HG02970 (cell line): Measurements from ENCODE around the gene MAP1LC3A.
"Not testable (repeated sequence)": the region's sequence is repeated elsewhere in the genome, so short reads cannot be mapped to it uniquely, and the experiment has no call there.

Experiments
- ATAC-seq: cut with Tn5 transposase; IDR thresholded peaks from one replicate; pipeline ENCODE4 v1.9.1; 2021; ENCODE audit warnings: mild to moderate bottlenecking, moderate library complexity, moderate number of reproducible peaks; ENCODE audit not compliant: unreplicated experiment, low FRiP score

MAP1LC3A gene

GRCh38 chr20:34558320-34559218, at the start of gene MAP1LC3A:
Gene MAP1LC3A, plus strand, starts transcription at chr20:34558718. Its CDS starts 151 bp downstream, at chr20:34558869.
- ATAC-seq: peak; percentile 66

GRCh38 chr20:34510575-34510974, 47.9 kb upstream of the MAP1LC3A start:
- no peak for ATAC-seq

DNA sequence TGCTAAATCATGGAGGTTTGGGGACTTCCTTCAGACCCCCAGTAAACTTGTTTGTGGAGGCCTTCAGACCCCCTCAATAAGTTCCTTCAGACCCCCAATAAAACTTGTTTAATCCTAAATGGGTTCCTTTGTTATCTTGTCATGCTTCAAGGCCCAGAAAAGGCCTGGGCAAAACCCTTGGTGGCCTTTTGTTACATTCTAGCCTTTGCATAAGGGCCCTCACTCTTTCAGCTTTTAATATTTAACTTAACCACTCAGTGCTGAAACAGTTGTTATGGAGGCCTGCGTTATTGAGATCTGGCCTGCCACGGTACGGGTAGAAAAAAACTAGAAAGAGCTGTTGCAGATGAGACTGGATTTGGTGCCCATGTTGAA, 46.6 kb upstream of the MAP1LC3A start:
- no peak for ATAC-seq

DNA sequence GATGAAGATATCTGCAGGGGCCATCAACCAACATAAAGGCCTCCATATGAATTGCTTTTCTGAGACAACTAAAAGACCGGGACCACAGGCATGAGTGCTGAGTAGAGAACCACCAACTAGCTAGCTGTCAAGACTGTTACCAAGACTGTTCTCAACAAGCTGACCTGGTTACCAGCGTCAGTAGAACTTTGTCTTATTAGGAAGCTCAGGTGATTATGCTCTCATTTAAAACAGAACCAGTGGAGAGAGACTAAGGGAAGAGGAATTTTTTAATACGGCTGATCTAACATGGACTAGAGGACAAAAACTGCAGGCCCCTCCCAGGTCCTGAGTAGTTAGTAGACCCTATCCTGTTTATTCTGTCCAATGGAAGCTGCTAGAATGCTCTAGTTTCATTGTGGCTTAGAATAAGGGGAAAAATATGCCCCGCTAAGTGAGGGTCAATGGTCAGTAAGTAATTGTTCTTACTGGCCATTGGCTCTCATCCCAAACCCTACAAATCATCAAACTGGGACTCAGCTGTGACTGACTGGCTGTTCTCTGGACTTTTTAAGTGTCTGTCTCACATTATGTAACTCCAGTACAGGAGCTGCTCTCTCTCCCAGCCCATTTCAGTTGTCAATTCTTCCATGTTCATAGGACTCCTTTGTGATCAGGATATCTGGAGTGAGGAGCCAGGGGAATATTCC, 46.1 kb upstream of the MAP1LC3A start:
- no peak for ATAC-seq

- no peak for ATAC-seq
Observed at GRCh38 chr20:34512955-34513419, 45.5 kb upstream of the MAP1LC3A start.

DNA sequence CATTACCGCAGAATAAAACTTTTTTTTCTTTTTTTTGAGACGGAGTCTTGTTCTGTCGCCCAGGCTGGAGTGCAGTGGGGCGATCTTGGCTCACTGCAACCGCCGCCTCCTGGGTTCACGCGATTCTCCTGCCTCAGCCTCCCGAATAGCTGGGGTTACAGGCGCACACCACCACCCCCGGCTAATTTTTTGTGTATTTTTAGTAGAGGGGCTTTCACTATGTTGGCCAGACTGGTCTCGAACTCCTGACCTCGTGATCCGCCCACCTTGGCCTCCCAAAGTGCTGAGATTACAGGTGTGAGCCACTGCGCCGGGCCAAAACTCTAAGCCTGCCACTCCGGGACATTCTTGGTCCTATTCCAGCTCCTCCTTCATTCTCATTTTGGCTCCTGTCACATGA, 44.5 kb upstream of the MAP1LC3A start:
- ATAC-seq: not testable (repeated sequence)

DNA sequence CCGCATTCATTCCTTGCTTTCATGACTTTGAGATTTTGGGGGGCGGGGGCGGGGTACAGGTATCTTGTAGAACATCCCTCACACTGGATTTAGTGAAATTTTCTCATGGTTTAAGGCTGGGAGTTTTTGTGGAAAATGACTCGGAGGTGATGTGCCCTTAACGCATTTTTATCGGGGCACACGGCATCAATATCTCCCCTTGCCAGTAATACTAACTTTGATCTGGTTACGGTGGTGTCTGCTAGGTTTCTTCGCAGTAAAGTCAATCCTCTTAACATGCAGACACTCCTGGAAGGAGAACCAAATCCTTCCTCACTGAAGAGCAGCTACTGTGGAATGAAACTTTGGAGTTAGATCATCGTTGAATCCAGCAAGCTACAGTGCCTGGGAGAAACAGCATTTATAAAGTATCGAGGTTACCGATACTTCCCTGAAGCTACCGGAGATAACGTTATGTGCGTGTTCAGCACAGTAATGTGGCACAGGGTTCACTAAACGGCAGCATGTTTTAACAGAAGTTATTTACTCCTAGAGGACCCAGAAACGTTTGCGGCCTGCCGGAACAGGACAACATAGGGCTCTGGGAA, 43.5 kb upstream of the MAP1LC3A start:
- ATAC-seq: no peak

DNA sequence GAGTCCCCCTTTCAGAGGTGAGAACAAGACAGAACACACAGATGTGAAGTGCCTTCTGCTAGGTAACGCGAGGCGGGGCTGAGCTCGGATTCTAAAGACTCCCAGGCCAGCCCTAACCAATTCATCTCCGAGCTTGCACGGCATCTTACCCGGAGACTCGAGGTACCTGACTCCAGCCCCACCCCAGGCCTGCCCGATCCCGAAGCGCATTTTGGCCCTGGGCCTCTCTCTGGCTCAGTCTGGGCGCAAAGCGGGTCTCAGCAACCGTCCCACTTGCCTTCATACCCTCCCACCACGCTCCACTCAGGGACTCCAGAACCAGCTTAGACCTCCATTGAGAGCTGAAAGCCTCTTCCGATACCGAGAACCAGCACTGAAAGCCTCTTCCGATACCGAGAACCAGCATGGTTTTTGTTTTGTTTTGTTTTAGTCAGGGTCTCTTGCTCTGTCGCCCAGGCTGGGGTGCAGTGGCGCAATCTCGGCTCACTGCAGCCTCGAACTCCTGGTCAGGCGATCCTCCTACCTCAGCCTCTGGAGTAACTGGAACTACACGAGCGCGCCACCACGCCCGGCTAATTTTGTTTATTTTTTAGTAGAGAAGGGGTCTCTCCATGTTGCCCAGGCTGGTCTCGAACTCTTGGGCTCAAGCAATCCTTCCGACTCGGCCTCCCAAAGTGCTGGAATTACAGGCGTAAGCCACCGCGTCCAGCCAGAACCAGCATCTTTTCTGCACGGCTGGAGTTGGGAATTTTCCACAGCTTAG, 42.9 kb upstream of the MAP1LC3A start:
- ATAC-seq: peak; percentile 36

GRCh38 chr20:34516247-34517113, 42.0 kb upstream of the MAP1LC3A start, which contains the start of gene DYNLRB1:
Gene DYNLRB1, plus strand, starts transcription at chr20:34516422. Its CDS starts 37 bp downstream, at chr20:34516459.
- ATAC-seq: peak; percentile 70

DNA sequence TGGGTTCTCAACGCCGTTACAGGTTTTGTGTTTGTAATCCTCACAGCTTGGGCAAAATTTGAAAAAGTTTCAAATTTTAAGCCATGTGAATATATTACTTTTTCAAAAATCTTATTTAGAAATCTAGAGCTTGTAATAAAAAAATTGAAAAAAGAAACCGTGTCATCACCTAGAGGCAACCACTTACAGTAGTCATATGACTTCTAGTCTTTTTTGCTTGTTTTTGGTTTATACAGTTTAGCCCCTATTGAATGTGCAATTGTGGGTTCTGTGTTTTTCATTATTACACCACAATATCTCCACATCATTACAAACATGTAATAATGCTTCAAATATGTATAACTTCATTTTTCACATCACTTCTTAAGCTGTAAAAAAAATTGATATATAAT, 41.4 kb upstream of the MAP1LC3A start:
- no peak for ATAC-seq

DNA sequence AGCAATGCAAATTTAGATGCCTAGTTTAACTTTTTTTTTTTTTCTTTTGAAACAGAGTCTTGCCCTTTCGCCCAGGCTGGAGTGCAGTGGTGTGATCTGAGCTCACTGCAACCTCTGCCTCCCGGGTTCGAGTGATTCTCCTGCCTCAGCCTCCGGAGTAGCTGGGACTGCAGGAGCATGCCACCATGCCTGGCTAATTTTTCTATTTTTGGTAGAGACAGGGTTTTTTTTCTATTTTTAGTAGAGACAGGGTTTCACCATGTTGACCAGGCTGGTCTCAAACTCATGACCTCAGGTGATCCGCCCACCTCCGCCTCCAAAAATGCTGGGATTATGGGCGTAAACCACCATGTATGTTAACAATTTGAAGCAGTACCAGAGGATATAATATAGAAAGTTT, 39.7 kb upstream of the MAP1LC3A start:
- ATAC-seq: not testable (repeated sequence)

DNA sequence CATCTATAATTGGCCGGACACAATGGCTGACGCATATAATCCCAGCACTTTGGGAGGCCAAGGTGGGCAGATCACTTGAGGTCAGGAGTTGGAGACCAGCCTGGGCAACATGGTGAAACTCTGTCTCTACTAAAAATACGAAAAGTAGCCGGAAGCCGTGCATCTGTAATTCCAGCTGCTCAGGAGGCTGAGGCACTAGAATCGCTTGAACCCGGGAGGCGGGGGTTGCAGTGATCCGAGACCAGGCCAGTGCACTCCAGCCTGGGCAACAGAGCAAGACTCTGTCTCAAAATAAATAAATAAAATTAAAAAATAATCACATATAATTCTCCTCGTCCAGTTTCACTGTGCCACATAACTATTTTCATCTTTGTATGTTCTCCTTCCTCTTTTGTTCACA, 38.7 kb upstream of the MAP1LC3A start:
- ATAC-seq: not testable (repeated sequence)

GRCh38 chr20:34522969-34523871, 35.3 kb upstream of the MAP1LC3A start:
- no peak for ATAC-seq

DNA sequence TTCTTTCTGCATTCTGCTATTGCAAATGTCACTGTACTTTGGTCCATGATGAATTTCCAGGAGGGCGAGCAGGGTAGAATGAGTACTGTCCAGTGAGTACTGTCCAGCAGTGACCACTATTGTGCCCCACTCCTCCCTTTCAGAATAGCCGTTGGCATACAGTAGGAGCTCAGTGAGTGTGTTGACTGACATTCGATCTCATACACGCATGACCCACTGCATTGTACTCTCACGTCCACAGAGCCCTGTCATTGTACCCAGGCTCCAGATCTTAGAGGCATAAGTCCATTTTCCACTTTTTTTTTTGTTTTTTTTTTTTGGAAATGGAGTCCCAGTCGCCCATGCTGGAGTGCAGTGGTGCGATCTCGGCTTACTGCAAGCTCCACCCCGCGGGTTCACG, 34.1 kb upstream of the MAP1LC3A start:
- no peak for ATAC-seq

- no peak for ATAC-seq
Observed at GRCh38 chr20:34525342-34525708, 33.2 kb upstream of the MAP1LC3A start.

DNA sequence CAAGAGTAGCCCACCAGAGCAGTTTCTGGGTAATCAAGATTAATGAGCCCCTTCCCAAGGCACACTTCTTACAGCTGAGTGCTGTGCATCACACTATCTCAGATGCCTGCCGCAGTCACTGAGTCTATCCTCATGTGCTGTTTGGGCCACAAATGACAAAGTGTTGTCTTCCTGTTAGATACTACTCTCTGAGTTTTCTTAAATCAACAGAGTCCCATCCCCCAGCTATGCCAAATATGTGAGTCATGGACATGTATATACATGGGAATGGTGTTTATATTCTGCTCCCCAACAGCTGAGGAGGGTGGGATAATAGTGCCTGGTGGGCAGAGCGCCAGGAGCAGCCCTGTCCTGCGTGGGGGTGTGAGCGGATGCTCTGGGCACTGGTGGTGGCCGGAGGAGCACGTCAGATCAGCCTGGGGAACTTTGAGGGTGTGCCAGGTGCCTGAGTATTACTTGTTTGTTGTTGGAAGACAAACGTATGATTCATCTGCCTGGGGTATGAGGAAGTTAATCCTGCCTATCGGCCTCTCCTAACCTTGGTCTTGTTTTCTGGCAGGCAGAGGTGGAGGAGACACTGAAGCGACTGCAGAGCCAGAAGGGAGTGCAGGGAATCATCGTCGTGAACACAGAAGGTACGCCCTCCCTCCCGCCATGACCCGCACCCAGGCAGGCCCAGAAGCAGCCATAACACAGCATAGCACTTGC, 32.7 kb upstream of the MAP1LC3A start:
- ATAC-seq: no peak

GRCh38 chr20:34526466-34526865, 32.1 kb upstream of the MAP1LC3A start:
- ATAC-seq: no peak

DNA sequence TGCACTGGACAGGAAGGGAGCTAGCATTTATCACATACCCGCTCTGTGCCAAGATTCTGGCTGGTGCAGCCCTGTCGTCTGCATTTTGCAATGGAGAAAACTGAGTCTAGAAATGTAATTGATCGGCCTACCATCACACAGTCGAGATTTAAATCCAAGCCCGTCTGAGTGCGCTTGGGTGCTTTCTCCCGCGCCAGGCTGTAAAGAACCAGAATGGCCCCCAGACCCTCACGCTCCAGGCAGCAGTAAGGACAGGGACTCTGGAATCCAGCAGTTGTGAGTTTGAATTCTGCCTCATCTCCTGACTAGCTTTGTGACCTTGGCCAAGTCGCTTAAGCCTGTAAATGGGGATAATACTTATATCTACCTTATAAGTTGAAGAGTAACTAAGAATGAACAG, 31.5 kb upstream of the MAP1LC3A start:
- no peak for ATAC-seq
